B cell (primary cell): ENCODE results near the gene PFKFB1.

Experiments
- CTCF ChIP-seq: fragments of 200-600 bp; IDR thresholded peaks from one replicate; pipeline ENCODE4 v1.8.0; 2022; ENCODE audit warnings: antibody characterized with exemption, mild to moderate bottlenecking
- EZH2 ChIP-seq: IDR thresholded peaks from 2 replicates; pipeline ENCODE4 v1.6.1; 2012; ENCODE audit warnings: borderline replicate concordance, low read depth, mild to moderate bottlenecking, moderate library complexity, low read length; ENCODE audit not compliant: insufficient read depth, poor library complexity, severe bottlenecking

GRCh38 chrX:54931107-54931506 is 62.9 kb downstream of the PFKFB1 start:
- TF ChIP-seq EZH2 (no peak), CTCF (no peak)
